H54 (cell line): ENCODE results near the gene MEG3.

Source experiments
- DNase-seq: peaks from one replicate; pipeline ENCODE4 v3.0.0; 2011; ENCODE audit warnings: low spot score, mixed read lengths; ENCODE audit not compliant: insufficient read length
- FAIRE-seq: peaks from 3 replicates; lab custom pipeline; 2011; peaks lifted over from hg19 to GRCh38; lab: Jason Lieb, UNC
- POLR2A ChIP-seq: IDR thresholded peaks from 2 replicates; pipeline ENCODE4 v1.6.1; 2011; ENCODE audit warnings: low read depth, mild to moderate bottlenecking, low read length

The MEG3 gene

DNA sequence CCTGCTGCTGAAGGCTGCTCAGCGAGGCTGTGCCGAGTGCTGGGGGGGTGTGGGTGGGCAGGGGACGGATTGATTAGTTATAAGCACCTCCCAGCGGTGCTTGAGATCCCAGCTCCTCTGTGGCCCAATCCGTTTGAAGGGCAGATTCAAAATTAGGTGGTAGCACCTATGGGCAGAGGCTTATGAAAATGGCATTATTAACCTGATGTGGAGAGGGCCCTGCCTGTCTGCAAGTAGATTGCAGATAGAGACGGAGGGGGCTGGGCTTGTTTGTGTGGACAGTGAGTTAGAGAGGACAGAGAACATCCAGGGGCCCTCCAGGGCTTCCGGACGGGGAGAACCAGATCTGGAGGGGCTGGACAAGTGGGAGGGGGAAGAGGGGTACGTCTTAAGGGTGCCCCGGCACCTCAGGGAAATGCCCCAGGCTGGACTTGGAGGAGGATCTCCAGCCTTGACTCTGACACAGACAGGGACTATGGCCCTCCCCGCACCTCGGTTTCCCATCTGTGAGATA, 77.8 kb downstream of the MEG3 start, which contains the start of gene RTL1:
Gene RTL1 (minus strand): TSS at position 51 of the 514 bp plus-strand sequence. CDS start 18,934 bp downstream, outside the sequence.
- no peak for DNase-seq
- no peak for TF ChIP-seq POLR2A
- FAIRE-seq: no peak

DNA sequence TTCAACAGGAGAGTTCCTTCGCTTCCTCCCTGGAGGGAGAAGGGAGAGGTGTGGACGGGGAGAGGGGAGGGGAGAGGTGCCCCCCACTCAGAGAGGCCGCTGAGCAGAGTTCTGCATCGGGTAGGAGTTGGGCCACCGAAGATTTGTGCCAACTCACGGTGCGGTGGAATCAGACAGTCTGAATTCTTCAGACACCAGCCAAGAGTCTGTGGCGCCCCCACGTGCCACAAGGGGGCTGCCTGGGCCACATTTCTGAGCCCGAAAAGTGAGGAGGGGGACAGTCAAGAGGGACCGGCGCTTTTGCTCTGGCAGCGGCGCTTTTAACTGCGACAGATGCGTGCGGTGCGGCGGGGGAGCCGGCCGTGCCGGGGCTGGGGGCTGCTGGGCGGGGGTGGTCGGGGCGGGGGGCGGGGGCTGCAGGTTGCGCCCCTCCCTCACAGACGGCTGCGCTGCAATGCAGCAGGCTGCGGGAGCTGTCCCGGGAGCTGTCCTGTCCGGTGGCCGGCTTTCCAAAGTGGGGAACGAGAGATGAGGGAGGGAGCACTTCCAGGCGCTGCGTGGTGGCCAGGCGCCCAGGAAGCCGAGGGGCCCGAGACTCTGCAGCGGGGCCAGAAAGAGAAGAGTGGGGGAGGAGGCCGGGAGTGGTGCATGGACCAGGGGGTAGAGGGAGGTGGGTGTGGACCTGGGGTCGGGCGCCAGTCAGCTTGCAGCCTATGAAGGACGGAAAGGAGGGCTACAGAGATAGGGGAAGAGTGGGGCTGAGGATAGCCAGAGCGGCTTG, 78.6 kb downstream of the MEG3 start:
- TF ChIP-seq POLR2A: no peak
- FAIRE-seq: no peak
- DNase-seq: no peak

DNA sequence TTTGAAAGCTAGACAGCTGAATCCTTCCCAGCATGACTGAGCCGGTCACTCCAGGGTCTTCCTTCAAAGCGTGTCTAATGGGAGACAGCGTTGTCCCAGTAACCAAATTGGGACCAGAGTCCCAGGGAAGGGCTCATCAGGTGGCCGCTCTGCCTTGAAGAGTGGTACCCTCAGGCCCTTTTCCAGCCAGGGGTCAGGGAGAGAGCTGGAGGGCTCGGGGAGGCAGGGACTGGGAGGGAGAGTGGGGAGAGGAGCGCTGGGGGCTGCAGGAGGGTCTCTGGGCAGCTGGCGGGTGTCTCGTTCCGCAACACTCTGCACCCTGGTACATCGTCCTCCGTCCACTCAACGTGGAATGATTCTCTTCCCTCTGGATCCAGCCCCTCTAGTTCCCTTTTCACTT, 79.2 kb downstream of the MEG3 start:
- no peak for TF ChIP-seq POLR2A
- no peak for DNase-seq
- no peak for FAIRE-seq

DNA sequence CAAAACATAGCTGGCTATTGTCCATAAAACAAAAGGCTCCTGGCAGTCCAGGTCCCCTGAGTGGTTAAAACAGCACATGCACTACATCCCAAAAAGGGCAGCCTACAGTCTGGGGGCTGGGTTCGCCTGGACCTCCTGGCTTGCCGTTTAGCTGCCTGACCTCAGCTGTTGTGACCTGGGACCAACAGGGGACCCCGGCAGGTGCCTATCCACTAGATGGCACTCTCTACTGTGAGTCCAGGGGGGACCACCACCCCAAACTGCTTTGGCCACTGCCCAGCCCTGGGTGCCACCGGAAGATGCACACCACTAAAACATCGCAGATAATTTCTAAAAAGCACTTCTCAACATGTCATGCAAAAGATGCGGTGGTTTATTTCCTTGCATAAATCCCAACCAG, 80.5 kb downstream of the MEG3 start:
- DNase-seq (no peak), FAIRE-seq (no peak)
- no peak for TF ChIP-seq POLR2A

DNA sequence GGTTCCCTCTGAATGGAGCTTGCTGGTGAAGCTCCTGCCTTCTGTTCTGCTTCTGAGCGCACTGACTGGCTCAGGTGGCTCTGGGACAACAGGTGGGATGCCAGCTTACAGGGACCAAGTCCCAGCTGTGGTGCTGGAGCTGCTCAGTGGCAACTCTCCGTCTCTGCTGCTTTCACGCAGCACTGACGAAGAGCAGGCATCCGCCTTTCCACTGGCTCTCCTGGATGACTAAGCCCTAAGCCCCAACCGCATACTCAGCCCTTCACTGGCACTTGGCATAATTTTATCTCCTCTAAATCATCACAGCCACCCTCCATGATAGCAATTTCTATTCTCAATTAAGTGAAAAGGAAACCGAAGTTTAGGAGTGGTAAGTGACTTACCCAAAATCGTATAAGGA, 81.3 kb downstream of the MEG3 start:
- FAIRE-seq (no peak), DNase-seq (no peak)
- TF ChIP-seq POLR2A: no peak

DNA sequence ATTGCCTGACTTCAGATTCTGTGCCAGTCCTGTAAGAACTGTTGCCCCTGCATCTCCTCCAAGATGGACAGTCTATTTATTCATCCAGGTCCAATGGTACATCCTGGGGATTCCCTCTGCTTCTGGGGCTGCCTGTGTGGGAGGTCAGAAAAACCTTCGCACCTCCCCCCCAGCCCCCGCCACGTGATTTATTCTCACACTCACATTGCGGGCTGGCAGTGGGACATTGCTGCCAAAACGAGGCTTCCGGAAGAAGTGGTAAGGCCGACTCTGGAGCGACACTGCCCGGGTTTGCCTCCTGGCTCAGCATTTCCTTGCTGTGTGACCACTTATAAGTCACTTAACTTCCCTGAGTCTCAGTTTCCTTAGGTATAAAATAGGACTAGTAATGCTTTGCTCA, 83.5 kb downstream of the MEG3 start:
- FAIRE-seq (no peak), DNase-seq (no peak)
- TF ChIP-seq POLR2A: no peak
